ENCODE measurements around the gene TIMD4. TPM values are rescaled to one million over a fixed set of nuclear protein-coding genes. Genes with fewer than 3 reads are reported as not detected.

The TIMD4 gene
- total RNA-seq, 1 donor from 2014 or later, result not detected

DNA sequence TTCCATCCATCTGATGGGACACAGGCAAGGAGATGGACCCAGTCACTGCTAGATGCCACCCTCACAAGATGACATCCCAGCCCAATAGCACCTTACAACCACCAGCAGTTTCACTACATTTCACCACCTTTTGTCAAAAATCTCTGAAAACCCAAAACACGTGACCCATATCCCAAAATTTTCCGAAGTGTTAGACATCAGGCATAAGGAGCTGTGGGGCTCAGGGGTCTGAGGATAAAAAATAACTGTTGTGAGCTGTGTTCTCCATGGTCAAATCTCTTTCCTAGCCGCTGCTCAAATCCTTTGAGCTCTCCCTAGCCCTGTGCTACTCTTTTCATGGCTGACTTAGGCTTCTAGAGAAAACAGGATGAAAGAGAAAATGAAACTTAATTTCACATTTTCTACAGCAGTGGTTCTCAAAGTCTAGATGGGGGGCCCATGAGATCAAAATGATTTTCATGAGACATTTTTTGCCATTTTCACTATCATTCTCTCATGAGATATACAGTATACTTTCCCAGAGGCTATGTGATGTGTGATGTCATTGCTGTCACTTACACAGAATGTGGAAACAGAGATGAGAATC is 40.7 kb downstream of the TIMD4 start:
- no peak for DNase-seq (ENCODE audit: low read depth)

GRCh38 chr5:156920861-156921431 is 42.1 kb downstream of the TIMD4 start:
- no peak for DNase-seq (ENCODE audit: low read depth)

GRCh38 chr5:156920042-156920860 is 42.8 kb downstream of the TIMD4 start:
- DNase-seq (ENCODE audit: low read depth), result no peak

DNA sequence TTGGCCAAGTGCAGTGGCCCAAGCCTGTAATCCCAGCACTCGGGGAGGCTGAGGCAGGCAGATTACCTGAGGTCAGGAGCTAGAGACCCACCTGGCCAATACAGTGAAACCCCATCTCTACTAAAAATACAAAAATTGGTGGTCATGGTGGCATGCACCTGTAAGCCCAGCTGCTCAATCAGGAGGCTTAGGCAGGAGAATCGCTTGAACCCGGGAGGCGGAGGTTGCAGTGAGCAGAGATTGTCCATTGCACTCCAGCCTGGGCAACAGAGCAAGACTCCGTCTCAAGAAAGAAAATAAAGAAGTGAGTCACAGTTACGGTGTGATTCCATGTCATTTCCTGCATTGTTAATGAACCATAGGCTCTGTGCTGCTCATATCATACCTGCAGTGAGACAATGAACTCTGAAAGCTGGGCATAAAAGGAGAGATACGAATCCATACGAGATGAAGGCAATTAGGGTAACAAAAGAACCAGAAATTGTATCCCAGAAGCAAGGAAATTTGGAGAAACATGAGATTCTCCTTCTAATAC is 44.6 kb downstream of the TIMD4 start:
- no peak for DNase-seq (ENCODE audit: low read depth)

DNA sequence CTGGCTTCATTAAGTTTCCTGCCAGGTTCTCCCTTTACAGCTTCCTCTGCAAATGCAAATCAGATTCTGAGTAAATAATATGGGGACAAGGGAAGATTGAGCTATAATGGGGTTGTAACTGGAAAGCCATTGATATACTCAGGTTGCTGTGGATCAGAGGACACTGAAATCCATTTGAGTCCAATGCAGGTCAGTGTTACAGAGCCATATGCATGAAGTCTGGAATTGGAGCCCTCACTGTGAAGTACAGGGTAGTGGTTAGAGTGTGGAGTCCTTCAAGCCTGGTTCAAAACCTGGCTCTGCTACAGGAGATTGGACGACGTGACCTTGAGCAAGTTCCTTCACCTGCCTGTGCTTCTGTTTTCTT is 48.7 kb downstream of the TIMD4 start:
- no peak for DNase-seq (ENCODE audit: low read depth)

GRCh38 chr5:156913719-156914370 is 49.2 kb downstream of the TIMD4 start:
- no peak for DNase-seq (ENCODE audit: low read depth)

GRCh38 chr5:156913355-156913718 is 49.7 kb downstream of the TIMD4 start:
- no peak for DNase-seq (ENCODE audit: low read depth)

GRCh38 chr5:156912869-156913268 is 50.2 kb downstream of the TIMD4 start:
- no peak for DNase-seq (ENCODE audit: low read depth)

DNA sequence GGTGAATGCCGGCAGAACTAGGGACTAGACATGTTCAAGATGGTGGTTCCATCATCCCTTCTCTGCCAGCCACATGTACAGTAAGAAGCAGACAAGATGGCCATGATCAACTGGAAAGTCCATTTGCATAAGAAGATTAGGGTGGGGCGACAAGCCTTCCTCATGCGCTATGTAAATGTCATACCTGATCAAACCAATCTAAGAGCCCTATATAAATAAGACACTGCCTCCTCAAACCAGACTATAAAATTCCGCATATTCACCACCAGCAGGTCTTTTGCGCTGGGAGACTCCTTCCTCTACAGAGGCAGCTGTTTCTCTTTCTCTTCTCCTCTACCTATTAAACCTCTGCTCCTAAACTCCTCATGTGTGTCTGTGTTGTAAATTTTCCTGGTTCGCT is 53.8 kb downstream of the TIMD4 start:
- no peak for DNase-seq (ENCODE audit: low read depth)

DNA sequence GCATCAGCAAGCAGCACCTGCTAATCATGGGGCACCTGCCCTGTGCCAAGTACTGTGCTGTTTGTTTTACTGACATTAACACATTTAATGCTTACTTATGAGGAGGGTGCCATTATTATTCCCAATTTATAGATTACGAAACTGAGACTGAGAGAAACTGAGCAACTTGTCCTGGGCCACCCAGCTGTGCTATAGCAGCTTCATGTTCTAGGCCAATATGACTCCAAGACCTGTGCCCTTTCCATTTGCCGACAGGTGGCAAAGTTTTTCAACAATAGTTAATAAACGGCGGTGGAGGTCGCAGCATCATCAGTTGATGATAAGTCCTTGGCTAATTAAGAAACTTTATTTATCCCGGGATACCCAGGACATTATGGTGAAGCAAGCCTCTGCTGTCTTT is 55.4 kb downstream of the TIMD4 start:
- no peak for DNase-seq (ENCODE audit: low read depth)

DNA sequence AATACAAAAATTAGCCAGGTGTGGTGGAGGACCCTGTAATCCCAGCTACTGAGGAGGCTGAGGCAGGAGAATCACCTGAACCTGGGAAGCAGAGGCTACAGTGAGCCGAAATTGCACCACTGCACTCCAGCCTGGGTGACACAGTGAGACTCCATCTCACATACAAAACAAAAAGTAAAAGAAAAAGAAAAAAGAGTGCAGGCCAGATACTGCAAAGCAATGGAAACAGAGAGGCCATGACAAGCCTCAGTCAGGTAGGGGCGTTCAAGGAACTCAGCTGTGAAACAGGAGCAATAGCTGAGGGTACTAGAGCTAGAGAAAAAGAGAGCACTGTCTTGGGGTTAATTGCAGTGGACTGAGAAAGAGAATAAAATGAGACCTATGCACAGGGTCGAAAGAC is 56.2 kb downstream of the TIMD4 start:
- DNase-seq (ENCODE audit: low read depth), result no peak

DNA sequence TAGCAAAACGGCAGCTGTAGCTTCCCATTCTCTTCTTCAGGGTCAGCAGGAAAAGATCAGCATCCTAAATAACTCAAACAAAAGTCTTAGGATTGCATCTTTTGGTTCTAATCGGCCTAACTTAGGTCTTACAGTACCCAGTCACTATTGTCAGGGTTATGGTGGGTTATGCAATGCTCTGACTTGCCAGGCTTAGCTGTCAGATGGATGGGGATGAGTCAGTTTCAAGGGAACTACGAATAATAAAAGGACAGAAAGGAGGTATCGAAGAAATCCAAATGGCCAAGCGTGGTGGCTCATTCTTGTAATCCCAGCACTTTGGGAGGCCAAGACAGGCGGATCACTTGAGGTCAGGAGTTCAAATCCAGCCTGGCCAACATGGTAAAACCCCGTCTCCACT is 66.5 kb downstream of the TIMD4 start:
- DNase-seq (ENCODE audit: low read depth), result no peak

DNA sequence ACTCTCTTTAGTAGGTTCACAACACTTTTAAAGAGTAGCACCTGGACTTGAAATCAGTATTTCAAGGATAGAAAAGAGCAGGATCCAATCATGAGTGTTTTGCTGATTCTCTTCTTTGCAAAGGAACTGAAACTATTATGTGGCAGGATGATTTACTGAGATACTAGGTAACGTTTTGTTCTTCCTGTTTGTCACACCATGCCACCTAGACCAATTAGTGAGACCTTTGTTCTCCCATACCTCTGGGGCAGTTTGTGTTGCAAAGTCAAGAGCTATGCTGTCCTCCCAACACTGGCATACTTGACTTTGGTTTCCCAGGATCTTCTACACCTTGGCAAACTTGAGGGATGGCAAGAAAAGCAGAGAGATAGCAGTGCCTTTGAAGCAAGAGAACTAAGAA is 69.5 kb downstream of the TIMD4 start:
- no peak for DNase-seq (ENCODE audit: low read depth)

- no peak for DNase-seq (ENCODE audit: low read depth)
These were observed 70.2 kb downstream of the TIMD4 start for GRCh38 chr5:156892864-156893263.

- no peak for DNase-seq (ENCODE audit: low read depth)
These were observed 70.8 kb downstream of the TIMD4 start for GRCh38 chr5:156892223-156892622.

DNA sequence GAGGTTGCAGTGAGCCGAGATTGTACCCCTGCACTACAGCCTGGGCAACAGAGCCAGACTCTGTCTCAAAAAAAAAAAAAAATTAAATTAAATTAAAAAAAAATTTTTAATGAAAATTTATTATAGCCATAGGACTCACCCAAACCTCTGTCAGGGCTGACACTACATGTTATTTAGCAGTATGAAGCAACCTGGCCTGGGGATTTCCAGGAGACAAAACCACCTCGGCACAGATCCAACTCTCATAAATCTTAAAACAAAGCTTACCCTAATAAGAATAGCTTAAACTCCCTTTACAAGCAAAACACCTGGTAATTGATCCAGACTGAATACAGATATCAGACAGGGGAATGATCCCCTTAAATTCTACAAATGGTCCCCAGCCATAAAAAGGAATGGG is 74.5 kb downstream of the TIMD4 start:
- DNase-seq (ENCODE audit: low read depth), result no peak

GRCh38 chr5:156883316-156883875 is 79.6 kb downstream of the TIMD4 start:
- DNase-seq (ENCODE audit: low read depth), result no peak

GRCh38 chr5:156879665-156880285 is 83.3 kb downstream of the TIMD4 start:
- DNase-seq (ENCODE audit: low read depth), result peak; percentile 50

DNA sequence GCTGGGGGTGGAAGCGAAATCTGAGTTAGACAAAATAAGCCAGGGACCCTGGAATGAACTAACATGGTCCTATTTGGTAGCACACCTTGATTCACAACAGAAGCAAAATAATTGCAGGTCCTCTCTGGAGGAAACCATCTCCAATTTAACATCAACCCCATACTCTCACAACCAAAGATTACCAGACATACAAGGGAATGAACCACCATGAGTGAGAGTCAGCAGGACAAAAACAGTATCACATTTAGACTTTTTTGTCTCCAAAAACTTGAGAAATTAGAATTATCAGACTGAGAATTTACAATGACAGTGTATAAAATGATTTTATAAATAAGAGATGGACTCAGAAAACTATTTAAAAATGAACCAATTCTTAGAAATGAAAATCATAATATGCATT is 91.8 kb downstream of the TIMD4 start:
- no peak for DNase-seq (ENCODE audit: low read depth)

DNA sequence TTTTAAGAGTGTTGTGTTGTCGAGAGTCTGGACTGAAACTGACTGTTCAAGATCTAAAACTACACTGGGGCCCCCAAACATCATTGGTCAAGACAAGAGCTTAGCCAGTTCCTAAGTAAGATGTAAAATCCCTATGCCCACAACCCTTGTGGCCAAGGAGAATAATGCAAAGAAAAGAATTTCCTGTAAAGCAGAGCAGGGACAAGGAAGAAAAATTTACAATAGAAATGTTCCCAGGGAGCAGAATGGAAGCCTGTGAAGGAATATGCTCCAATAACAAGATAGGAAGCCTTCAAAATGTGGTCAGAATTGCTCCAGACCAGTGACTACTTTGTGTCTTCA is 92.6 kb downstream of the TIMD4 start:
- no peak for DNase-seq (ENCODE audit: low read depth)
